Measurements from ENCODE around the gene RAD51B. TPM values are rescaled to one million over a fixed set of nuclear protein-coding genes. Genes with fewer than 3 reads are reported as not detected.
"Not testable (repeated sequence)": the region's sequence is repeated elsewhere in the genome, so short reads cannot be mapped to it uniquely, and the experiment has no call there.

The RAD51B gene
- total RNA-seq, 1 experiment from 2014 or later = 13.3 TPM

DNA sequence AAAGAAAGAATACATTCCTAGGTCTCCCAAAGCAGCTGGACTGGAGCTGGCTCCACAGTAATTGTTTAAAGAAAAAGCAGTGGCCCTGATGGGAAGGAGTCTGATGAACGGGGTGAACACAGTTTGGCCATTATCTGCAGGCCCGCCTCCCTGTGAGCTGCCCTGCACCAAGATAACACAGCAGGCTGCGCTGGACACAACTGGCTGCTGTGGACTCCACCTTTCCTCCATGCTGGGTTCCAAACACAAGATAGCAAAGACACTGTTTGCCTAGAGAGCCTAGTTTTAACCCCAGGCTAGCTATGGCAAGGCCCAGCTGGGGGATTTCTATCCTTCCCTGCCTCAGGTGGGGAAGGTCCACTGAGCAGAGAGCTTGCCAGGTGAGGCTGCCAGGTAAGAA is 938.7 kb downstream of the RAD51B start:
- no peak for DNase-seq
- peak overlapping the region; percentile 90 for H3K27ac ChIP-seq
- peaks cover 58% of the 10 kb centered on the region for H3K4me1 ChIP-seq
- no peak overlapping the region for H3K4me3 ChIP-seq
- no peaks in the 10 kb centered on the region for H3K27me3 ChIP-seq
- no peaks in the 10 kb centered on the region for H3K36me3 ChIP-seq
- H3K9me3 ChIP-seq (replicated peaks) = no peaks in the 10 kb centered on the region

DNA sequence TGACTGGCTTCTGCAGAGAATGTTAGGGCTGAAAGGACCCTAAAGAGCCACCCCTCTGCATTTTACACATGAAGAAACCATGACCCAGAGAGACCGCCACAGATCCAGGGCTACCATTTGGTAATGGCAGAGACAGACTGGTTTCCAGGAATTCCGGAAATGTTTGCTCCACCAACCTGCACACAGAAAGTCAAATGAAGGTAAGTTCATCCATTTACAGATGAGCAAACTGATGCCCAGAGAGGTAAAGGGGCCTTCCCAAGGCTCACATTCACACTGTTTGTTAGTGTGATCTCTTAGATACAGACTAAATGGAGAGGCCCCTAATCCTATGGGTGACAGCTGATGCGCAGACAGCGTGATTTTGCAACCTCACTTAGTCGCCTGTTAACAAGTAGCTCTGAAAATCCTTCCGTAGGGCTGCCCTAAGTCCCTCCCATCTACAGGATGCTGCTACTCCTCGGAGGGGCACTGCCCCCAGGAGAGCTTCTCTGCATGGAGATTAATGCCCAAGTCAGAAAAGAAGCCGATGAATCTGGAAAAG is 939.5 kb downstream of the RAD51B start:
- Histone ChIP-seq H3K27me3 (no peaks in the 10 kb centered on the region), H3K4me1 (peaks cover 60% of the 10 kb centered on the region), H3K27ac (peak overlapping the region; percentile 90), H3K4me3 (no peak overlapping the region), H3K9me3 (replicated peaks) (no peaks in the 10 kb centered on the region), H3K36me3 (no peaks in the 10 kb centered on the region)
- DNase-seq = peak; percentile 57 to 70

DNA sequence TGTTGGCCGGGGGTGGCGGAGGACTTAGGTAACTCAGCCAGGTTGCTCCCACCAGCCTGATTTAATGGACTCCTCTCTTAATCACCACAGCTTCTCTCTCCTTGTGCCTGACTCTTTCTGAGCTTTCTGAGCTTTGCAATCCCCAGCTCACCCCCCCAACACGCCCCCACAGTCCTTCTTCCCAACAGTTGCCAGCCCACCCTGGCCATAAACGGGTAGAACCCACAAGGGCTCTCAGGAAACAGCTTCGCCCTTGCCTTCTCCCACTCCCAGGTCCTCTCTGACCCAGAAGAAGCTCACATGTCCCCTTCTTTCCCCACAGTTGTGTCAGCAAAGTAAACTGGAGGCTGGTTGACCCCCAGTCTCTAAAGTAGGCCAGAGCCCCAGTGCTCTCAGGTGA is 940.4 kb downstream of the RAD51B start:
- Histone ChIP-seq H3K27ac (peak overlapping the region; percentile 90), H3K27me3 (no peaks in the 10 kb centered on the region), H3K4me3 (no peak overlapping the region), H3K4me1 (peaks cover 60% of the 10 kb centered on the region), H3K36me3 (no peaks in the 10 kb centered on the region), H3K9me3 (replicated peaks) (no peaks in the 10 kb centered on the region)
- DNase-seq = no peak

DNA sequence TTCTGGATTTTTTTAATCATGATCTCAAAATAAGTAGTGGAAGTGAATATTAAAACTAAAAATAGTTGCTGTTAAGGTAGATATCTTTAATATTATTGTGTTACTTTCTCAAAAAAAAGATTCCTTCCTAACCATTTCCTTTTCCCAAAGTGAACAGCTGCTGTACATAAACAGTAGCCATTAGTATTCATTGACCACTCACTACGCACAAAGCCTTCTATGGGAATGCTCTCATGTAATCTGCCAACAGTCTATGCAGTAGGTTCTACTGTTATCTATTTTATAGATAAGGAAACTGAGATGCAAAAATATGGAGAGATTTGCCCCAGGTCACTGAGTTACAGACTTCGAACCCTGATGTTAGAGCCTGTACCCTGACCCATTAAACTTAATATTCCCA is 941.2 kb downstream of the RAD51B start:
- peak overlapping the region; percentile 90; the same call in 1 of the 2 replicates for H3K27ac ChIP-seq
- H3K27me3 ChIP-seq = no peaks in the 10 kb centered on the region
- H3K9me3 ChIP-seq (replicated peaks) = no peaks in the 10 kb centered on the region
- no peaks in the 10 kb centered on the region for H3K36me3 ChIP-seq
- H3K4me1 ChIP-seq = peaks cover 60% of the 10 kb centered on the region
- DNase-seq = peak in 1 of 2 experiments; percentile 47
- no peak overlapping the region for H3K4me3 ChIP-seq

DNA sequence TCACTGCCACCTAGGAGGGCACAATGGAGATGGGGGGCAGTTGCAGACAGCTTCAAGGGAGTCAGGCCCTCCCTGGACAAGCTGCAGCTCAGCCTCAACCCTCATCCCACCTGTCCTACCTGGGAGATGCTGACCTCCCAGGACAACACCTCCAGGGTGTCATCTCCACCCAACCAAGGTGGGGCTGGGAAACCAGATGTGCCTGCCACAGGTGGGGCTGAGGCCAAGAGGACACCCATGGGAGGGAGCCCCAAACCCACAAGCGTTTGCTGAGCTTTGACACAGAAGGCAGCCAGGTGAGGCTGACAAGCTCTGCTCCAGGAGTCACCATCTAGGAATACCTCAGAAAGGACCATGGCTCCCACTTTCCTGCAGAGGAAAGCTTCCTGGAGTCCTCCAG is 941.8 kb downstream of the RAD51B start:
- Histone ChIP-seq H3K4me3 (no peak overlapping the region), H3K27ac (no peak overlapping the region), H3K36me3 (no peaks in the 10 kb centered on the region), H3K9me3 (replicated peaks) (no peaks in the 10 kb centered on the region), H3K27me3 (no peaks in the 10 kb centered on the region), H3K4me1 (peaks cover 56% of the 10 kb centered on the region)
- no peak for DNase-seq

DNA sequence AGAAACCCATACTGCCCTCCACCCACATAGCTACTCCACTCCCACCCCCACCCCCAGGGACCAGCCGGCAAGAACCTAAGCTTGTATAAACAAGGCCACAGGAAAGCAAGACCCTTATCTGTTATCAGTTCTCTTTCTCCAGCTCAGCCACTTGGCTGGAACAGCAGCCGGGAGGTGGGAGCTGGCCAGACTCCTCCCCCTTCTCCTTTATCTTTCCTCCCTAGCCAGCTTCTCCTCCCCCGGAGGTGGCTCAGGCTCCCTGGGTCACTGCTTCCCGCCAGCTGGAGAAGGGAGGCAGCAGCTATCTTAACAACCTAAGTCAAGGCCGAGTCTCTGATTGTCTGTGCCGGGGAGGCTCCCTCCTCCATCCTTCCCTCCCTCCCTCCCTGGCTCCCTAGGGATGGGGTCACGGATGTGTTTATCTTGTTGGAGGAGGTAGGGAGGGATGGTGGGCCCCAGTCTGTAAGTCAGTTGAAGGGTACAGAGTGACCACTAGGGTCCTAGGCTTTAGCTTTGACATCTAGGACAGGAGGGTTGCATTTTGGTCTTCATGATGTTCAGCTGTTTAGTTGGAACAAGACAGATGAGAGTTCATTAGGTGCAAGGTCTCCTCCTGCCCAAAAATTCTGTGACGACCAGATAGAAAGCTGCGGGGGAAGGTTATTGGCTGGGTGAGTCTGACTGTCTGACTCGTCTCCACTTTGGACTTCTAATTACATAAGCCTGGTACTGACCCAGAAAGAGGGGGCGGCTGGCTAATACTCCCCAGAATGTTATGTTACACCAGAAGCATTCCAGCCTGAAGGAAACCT is 943.6 kb downstream of the RAD51B start:
- Histone ChIP-seq H3K27ac (no peak overlapping the region), H3K4me3 (no peak overlapping the region), H3K4me1 (peaks cover 42% of the 10 kb centered on the region), H3K27me3 (no peaks in the 10 kb centered on the region), H3K9me3 (replicated peaks) (no peaks in the 10 kb centered on the region), H3K36me3 (no peaks in the 10 kb centered on the region)
- peak; percentile 67 to 78 for DNase-seq

DNA sequence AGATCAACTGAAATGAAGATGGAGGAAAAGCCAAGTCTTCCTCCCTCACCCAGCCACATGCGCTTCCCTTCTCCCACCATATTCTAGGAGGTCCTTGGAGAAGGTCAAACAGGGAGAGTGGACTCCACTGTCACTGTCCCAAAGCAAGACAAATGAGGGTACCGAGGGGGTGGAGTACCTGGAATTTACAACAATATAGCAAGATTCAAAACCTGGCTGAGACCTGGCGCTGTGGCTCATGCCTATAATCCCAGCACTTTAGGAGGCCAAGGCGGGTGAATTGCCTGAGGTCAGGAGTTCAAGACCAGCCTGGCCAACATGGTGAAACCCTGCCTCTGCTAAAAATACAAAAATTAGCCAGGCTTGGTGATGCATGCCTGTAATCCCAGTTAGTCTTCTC is 944.3 kb downstream of the RAD51B start:
- H3K36me3 ChIP-seq; H3K9me3 ChIP-seq (replicated peaks); H3K4me3 ChIP-seq; DNase-seq; H3K27me3 ChIP-seq; H3K27ac ChIP-seq: not testable (repeated sequence)
- peaks cover 35% of the 10 kb centered on the region for H3K4me1 ChIP-seq

DNA sequence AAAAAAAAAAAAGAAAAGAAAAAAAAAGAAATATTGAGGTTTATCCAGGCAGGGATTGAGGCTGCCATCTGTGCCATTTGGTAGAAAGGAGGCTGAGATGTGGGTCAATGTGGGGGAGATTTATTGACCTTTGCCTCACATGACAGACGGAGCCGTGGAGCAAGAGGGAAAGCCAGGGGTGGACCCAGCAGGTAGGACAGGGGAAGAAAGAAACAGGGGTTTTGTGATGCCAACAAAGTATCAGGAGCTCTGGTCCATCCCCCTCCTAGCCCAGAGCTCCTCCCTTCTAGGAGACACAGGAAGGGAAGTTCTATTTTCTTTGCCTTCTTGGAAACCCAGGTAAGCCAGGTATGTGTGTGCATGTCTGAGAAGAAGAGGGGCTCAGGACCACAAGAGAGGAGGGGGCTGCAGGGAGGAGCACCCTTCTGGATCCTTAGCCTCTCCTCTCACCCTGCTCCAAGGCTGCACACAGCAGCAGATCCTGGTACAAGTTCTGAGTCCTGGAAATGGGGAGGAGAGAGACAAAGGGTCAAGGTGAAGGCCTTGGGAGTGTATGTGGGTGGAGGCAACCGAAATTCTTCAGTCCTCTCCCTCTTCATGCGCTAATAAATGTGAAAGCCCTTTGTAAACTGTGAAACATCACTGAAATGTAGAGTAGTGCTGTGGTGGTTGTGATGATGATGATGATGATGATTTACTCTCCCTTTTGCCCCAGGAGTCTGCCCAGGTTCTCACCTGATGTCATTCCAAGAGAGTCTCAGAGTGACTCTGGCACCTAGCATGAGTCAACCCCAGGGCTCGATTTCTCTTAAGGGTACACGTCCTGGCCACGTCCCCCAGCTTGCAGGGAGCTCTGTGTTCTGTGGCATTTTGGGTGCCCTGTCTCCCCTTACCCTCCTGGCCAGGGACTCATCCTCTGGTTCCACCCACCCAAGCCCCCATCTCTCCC is 947.0 kb downstream of the RAD51B start:
- H3K27me3 ChIP-seq = no peaks in the 10 kb centered on the region
- no peak overlapping the region for H3K27ac ChIP-seq
- DNase-seq = no peak
- H3K4me3 ChIP-seq = no peak overlapping the region
- H3K9me3 ChIP-seq (replicated peaks) = no peaks in the 10 kb centered on the region
- H3K4me1 ChIP-seq = peaks cover 12% of the 10 kb centered on the region
- H3K36me3 ChIP-seq = no peaks in the 10 kb centered on the region

DNA sequence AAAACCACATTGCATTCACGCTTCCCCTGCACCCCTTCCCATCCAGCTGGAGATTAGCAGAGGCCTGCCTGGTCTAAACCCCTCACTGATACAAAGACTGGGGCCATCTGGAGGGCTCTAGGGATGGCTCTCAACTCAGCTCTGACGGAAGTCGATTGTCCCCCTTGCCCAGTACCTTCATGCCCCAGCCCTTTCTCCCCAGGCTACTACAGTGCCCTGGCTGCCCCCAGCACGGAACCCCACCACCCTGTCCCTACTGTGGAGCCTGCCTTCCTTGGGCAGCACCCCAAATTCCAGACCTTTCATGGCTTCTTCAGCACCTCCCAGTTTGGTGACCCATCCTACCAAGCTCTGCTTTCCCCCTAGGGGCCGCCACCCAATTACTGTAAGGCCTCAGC is 947.7 kb downstream of the RAD51B start:
- H3K27me3 ChIP-seq = no peaks in the 10 kb centered on the region
- no peak for DNase-seq
- no peaks in the 10 kb centered on the region for H3K9me3 ChIP-seq (replicated peaks)
- no peak overlapping the region for H3K27ac ChIP-seq
- peaks cover 12% of the 10 kb centered on the region for H3K4me1 ChIP-seq
- no peaks in the 10 kb centered on the region for H3K36me3 ChIP-seq
- no peak overlapping the region for H3K4me3 ChIP-seq

DNA sequence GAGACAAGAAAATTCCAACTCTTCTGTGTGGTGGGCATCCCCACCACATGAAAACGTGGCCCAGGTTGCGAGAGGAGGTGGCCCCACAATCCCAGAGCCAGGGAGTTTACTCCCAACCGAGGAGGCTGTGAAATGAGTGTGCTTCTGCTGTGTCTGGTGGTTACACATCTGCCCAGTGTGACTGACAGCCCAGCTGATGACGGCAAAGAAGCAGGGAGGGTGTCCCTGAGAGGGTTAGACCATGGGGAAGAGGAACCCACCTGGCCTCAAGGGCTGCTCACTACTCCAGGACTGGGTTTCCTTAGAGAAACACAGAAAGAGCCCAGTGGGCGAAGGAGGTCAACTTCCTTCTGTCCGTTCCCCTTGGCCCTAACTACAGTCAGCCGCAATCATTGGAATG is 948.7 kb downstream of the RAD51B start:
- Histone ChIP-seq H3K9me3 (replicated peaks) (no peaks in the 10 kb centered on the region), H3K27ac (no peak overlapping the region), H3K4me1 (peaks cover 2% of the 10 kb centered on the region), H3K27me3 (no peaks in the 10 kb centered on the region), H3K4me3 (no peak overlapping the region), H3K36me3 (no peaks in the 10 kb centered on the region)
- no peak for DNase-seq

DNA sequence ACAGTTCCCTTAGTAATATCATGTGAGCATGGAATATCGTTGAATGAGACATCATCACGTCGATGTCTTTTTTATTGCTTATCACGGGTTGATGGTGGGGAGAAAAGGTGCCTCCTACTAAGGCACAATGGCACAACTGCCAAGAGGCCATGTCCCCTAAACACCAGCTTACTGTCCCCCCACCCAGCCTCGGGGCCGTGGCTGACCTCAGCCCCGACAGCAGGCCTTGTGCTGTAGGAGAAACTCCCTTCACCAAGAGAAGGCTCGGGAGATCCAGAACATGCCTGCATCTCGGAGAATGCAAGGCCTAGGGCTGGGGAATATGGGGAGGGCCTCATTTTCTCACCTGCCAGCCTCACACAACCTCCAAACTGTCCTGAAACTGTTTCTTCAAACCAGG is 950.5 kb downstream of the RAD51B start:
- Histone ChIP-seq H3K9me3 (replicated peaks) (no peaks in the 10 kb centered on the region), H3K27ac (no peak overlapping the region), H3K4me1 (peaks cover 3% of the 10 kb centered on the region; the same call in 1 of the 2 replicates), H3K27me3 (no peaks in the 10 kb centered on the region), H3K36me3 (no peaks in the 10 kb centered on the region), H3K4me3 (no peak overlapping the region)
- no peak for DNase-seq

DNA sequence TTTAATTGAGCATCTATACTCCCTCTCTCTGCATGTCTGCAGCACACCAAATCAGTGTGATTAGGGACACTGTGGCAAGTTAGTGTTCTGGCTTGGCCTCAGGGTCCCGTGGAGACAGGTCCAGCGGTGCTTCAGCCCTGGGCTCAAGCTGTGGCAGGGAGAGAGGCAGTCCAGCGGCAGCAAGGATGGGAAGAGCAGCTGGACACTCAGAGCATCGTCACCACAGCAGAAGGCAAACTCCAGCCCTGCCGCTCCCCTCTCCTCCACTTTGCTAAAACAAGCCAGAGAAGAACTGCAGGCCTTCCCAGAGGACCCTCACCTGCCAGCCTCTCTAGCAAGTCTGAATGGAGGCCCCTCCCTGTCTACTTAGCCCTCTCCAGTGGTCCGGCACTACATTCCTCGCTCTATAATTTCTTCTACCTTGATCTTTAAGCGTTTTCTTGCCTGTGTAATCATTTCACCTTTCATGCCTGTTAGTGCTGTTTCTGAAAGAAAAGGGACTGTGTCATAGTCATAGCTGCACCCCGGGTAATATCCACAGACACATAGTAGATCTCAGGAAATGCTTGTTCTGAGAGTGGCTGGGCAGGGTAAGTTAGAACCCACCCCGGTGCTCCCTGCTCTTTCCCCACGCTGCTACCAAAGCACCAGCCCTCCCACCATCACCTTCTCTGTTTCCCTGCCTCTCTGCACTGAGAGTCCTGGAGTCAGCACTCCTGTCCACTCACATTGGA is 951.1 kb downstream of the RAD51B start:
- Histone ChIP-seq H3K9me3 (replicated peaks) (no peaks in the 10 kb centered on the region), H3K27ac (no peak overlapping the region), H3K4me1 (peaks cover 3% of the 10 kb centered on the region; the same call in 1 of the 2 replicates)

DNA sequence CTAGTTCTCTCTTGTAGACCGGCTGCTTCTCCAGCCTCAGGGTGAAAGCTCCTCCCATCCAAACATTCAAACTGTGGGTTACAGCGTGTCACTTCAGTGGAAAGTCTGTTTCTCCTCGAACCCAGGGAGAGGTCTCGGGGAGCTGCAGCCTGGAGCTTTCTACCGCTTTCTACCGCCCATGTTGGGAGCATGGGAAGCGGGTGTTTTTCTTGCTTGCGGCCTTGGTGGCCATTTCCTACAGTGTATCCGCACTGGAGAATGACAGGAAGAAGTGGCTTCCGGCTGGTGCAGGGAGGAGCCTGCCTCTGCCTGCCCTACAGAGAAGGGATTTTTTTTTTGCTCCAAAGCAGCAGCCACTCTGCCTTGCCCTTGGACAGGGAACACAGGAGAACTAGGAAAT is 952.1 kb downstream of the RAD51B start:
- Histone ChIP-seq H3K27ac (no peak overlapping the region), H3K4me3 (no peak overlapping the region), H3K4me1 (peaks cover 3% of the 10 kb centered on the region; the same call in 1 of the 2 replicates), H3K36me3 (no peaks in the 10 kb centered on the region), H3K9me3 (replicated peaks) (no peaks in the 10 kb centered on the region), H3K27me3 (no peaks in the 10 kb centered on the region)
- DNase-seq = no peak

More for the DNA sequence above, 951.1 kb downstream of the RAD51B start:
- no peaks in the 10 kb centered on the region for H3K27me3 ChIP-seq
- DNase-seq = no peak
- H3K36me3 ChIP-seq = no peaks in the 10 kb centered on the region
- H3K4me3 ChIP-seq = no peak overlapping the region

DNA sequence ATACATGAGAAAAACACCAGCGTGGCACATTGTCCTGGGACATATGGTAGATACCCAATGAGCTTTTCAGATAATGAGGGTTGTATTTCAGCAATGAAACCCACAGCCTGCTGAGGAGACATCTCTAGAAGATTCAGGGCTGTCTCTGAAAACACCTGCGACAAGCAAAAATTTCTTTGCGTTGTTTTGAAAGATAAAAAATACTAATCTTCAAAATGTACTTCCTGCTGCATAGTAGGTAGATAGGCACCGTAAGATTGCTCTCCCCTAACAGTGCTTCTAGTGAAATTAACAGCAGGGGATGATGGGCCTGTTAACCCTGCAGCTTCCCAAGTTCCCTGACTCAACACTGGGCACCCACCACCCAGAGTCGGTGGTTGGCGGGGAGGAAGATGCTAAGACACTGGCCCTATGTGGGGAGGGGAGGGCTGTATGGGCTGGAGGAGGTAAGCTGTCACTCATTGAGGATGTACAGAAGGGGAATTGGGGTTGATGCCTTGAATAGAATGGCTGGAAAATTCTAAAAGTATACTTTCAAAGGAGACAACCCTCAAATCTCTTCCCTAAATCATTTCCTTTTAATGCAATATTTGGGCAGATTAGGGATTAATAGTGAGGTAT is 953.3 kb downstream of the RAD51B start:
- Histone ChIP-seq H3K27me3 (no peaks in the 10 kb centered on the region), H3K4me3 (no peak overlapping the region), H3K4me1 (peaks cover 3% of the 10 kb centered on the region; the same call in 1 of the 2 replicates), H3K36me3 (no peaks in the 10 kb centered on the region), H3K27ac (no peak overlapping the region), H3K9me3 (replicated peaks) (no peaks in the 10 kb centered on the region)
- no peak for DNase-seq

Data from SJCRH30 (cell line).